Stimulated activated CD4-positive, alpha-beta T cell treated with anti-CD3 and anti-CD28 coated beads, Interleukin-4, amount 100 ng/mL, for 4 hours (primary cell): Measurements from ENCODE around the gene RNF145.
A peak's percentile ranks its signal among the peaks of the same experiment; 100 is the strongest.

Experiments used
- DNase-seq, 2 experiments: peaks; one replicate each; pipeline ENCODE4 v3.0.0-alpha.2; 2020

Gene RNF145

DNA sequence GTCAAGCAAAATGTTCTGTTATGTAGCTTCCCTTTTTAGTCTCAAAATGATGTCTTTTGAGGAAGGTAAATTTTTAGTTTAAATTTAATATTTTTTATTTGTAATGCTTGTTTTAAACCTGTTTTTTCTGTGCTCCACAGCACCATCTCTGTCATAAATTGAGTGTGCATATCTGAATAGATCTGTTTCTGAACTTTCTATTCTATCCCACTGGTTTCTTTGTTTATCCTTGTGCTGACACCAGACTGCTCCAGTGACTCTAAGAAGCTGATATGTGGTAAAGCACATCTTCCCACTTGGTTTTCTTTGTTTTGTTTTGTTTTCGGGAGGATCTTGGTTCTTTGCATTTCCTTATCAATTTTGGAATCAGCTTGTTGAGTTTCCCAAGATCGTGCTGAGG lies 7.1 kb upstream of the RNF145 start:
- no peak for DNase-seq

GRCh38 chr5:159215886-159216285 lies 6.5 kb upstream of the RNF145 start:
- DNase-seq = no peak

DNA sequence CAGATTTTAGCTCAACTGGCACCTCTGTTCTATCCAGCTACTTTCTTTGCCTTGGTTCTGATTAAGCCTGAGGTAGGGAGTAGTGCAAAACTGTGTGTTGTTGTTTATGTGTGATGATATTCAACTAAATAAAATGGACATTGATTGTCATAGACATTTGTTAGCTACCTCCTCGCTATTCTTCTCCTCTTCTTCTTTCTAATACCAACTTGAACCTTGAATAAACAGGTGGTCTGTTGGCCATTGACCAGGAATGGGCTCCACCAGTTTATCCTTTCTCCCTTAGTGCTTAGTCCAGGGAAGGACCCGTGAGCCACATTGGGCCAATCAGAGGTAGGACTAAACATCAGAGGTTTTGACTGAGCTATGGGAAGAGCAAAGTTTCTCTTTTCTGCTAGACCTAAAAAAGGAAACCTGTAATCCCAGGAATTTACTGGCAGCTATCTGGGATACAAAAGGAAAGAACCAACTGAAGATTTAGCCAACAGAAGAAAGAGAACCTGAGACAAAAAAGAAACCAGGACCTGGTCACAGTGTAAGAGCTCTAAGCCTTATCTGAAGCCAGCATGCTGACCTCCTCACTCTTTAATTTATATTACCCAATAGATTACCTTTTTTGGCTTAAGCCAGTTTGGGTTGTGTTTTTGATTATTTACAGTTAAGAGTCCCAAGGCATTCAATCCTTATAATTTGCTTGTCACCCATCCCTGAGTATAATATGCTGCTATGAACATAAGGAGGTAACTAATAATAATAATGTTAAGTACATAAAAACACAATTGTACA lies 5.3 kb upstream of the RNF145 start:
- no peak for DNase-seq

GRCh38 chr5:159212657-159213462 lies 3.5 kb upstream of the RNF145 start:
- DNase-seq = no peak

DNA sequence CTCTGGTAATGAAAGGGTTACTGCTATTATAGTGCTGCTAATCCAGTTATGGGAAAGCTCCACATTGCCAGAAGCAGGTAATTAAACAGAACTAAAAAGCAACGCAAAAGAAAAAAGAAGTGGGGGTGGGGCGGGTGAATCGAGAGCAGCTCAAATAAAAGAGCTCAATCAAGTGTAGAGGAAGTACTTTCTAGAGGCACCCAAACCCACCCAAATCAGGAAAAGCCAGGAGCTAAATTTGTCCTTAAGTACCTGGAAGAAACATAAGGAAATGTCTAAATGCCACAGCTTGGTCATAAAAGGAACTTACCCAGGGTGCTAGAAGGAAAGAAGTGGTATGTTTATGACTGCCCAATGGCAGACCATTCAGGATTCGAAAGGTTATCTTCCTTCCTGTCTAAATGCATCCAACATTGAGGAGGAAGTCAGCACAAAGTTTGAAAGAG lies 2.4 kb upstream of the RNF145 start:
- DNase-seq = no peak

- DNase-seq = no peak
Measured at GRCh38 chr5:159210846-159211245, 1.5 kb upstream of the RNF145 start.

GRCh38 chr5:159210210-159210661 lies 883 bp upstream of the RNF145 start:
- no peak for DNase-seq

GRCh38 chr5:159208514-159209437 lies 577 bp downstream of the RNF145 start:
- peak; percentile 7 to 31 for DNase-seq

- DNase-seq = peak; percentile 71 to 83
Measured at GRCh38 chr5:159207686-159208513, 1.5 kb downstream of the RNF145 start.

DNA sequence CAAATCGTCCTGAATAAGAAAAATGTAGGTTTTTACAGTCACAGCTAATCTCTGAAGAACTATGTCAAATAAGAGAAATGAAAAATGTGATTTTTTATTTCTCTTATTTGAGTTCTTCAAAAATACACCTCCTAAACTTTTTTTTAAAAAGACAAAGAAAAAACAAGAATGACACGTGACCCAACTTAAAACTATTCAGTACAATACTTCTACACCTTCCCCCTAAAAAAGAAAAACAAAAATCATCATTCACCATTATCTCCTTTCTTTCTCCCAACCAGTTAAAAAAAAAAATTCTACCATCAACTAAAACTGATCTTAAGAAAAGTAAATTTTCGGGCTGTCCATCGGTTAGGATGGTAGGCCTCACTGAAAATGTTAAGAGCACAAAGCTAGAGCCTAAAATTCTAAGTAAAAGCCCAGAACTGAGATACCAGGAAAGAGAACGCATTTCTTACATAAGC lies 2.1 kb downstream of the RNF145 start:
- no peak for DNase-seq

DNA sequence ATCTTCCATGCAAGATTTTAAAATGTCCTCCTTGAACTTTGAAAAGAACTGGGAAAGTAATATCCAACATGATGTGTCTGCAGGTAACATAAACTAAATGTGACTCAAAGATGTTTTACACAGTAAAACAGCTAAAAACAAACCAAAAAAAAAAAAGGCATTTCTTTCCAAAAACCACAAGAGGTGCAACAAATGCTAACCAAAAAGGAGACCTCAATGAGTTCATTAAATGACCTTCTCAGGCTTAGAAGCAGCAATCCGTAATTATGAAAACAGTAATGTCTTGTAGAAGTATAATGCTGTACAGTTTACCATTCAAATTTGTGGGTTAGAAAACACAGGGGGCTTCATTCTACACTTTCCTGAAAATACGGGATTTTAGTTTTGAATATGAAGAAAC lies 2.5 kb downstream of the RNF145 start:
- no peak for DNase-seq

DNA sequence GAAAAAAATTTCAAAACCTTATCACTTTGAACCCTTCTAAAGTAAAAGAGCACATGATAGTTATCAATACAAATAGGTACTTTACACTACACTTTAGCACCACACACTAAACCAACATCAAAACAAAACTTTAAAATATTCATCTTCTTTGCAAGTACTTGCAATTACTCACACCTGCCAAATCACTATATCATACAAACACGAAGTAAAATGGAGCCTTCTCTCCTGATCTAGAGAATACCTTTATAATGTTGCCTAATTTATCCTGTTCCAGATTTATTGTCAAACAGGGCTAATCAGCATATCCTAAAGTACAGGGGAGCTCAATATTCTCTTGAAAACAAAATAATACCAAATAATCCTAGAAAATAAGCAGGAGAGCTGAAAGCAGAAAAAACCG lies 3.0 kb downstream of the RNF145 start:
- no peak for DNase-seq

DNA sequence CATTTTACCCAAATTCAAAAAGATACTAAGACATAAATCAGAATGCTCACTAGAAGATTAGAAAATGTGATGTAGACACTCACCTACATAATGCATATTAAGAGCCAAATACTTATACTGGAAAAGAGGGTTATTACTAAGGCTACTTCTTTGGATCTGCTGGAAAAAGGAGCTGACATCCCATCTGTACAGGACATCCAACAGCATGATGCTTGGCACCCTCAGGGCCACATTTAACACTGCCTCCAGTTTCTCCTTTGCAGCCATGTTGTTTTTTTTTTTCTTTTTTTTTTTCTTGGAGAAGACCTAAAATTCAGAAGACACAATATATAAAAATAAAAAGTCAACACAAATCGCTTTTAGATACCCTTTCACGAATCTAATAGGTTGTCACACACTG lies 6.0 kb downstream of the RNF145 start:
- no peak for DNase-seq

GRCh38 chr5:159202151-159202550 lies 7.2 kb downstream of the RNF145 start:
- DNase-seq = no peak

- DNase-seq = no peak
Measured at GRCh38 chr5:159199780-159200179, 9.6 kb downstream of the RNF145 start.

- no peak for DNase-seq
Measured at GRCh38 chr5:159199225-159199624, 10.1 kb downstream of the RNF145 start.

DNA sequence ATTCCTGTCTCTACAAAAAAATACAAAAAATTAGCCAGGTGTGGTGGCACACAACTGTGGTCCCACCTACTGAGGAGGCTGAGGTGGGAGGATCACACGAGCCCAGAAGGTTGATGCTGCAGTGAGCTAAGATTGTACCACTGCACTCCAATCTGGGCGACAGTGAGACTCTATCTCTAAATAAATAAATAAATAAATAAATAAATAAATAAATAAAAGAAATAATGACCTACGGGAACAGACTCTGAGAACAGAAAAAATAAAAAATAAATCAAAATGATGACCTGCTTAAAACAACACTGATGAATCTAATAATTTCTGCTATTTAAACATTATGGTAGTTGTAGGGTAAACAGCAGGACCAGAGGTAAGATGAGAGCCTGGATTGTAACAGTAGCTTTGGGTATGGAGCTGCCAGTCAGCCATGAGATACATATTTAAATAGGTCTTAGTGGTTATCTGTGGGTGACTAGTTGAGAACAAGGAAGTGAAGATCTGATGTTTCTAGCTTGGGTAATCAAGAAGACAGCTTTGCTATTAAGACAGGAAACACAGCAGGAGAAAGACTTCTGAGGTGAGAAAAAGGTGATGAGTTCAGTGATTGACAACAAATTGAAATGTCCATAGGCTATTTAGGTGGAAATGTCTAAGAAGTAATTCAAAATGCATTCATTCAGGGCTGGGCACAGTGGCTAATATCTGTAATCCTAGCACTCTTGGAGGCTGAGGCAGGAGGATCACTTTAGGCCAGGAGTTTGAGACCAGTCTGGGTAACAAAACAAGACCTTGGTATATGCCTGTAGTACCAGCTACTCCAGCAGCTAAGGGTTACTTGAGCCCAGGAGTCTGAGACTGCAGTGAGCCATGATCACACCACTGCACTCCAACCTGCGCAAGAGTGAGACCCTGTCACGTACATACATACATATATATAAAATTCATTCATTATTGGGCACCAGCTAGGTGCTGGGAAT lies 11.0 kb downstream of the RNF145 start:
- no peak for DNase-seq

GRCh38 chr5:159195775-159196174 lies 13.6 kb downstream of the RNF145 start:
- no peak for DNase-seq

DNA sequence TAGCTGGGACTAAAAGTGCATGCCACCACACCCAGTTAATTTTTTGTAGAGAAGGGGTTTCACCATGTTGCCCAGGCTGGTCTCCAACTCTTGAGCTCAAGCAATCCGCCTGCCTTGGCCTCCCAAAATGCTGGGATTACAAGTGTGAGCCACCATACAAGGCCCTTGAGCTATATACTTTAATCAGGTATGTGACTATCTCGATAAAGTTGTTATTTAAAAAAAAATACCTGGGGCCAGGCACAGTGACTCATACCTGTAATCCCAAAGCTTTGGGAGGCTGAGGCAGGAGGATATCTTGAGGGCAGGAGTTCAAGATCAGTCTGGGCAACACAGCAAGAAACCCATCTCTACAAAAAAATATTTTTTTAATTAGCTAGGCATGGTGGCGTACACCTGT lies 19.2 kb downstream of the RNF145 start:
- DNase-seq = no peak

- DNase-seq = no peak
Measured at GRCh38 chr5:159189310-159189709, 20.0 kb downstream of the RNF145 start.

DNA sequence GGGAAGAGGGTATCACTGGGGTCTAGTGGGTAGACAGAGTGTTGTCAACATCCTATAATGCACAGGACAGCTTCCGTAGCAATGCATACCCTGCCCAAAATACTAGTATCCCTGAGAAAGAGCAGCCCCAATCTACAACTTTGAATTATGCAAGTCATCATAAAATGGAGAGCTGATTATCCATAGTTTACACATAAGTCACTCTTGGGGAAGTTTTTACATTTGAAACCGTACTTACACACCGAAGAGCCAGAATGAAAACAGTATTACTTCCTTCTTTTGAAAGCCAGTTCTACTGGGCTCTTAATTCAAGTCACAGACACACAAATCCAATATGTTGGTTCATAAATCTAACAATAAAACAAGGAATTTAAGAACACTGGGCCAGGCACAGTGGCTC lies 21.6 kb downstream of the RNF145 start:
- no peak for DNase-seq
